ENCODE measurements around the gene ACBD6.

ACBD6 gene

DNA sequence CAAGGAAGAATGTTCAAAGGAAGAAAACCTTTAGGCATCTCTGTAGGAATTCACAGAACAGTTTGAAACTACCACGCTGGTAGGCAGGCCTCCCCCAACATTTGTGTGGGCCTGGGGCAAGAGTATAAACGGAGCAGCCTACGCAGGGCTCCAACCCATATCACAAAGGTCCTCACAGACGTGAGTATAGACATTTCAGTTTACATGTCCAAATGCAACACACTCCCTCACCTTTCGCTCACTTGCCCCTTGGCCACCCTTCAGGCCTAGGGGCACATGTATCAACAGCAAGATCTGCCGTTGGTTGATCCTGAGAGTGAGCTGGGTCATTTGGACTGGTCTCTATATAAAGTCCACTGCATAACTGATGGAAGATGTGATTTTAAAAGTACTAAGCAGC is 133.3 kb downstream of the ACBD6 start:
- DNase-seq (ENCODE audit: low read depth), result no peak

DNA sequence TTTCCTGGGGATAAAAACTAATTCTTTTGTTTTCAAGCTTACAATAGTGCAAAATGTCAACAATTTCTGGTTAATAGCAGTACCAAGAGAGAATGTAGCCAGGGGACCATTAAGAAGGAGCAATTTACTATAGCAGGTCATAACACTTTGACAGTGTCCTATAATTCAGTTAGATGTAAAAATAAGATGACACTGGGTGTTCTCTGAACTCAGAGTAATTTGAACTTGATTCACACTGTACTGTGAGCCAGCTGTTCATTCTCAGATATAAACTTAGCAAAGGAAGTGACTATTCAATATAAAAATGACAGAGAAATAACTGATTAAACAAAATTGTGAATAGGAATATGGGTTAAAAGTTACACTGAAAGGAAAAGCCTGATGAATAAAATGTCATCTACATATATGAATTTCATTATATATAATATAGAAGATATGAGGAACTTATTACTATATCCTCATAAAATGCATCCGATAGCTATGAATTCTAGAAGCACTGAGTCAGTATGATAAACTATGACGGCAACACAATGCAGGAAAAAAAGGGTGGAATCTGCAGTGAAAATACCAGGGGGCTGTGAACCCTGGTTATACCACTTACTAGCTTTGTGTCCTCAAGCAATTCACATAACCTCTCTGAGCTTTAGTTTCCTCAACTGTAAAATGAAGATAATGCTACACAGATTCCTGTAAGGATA is 135.9 kb downstream of the ACBD6 start:
- no peak for DNase-seq (ENCODE audit: low read depth)

DNA sequence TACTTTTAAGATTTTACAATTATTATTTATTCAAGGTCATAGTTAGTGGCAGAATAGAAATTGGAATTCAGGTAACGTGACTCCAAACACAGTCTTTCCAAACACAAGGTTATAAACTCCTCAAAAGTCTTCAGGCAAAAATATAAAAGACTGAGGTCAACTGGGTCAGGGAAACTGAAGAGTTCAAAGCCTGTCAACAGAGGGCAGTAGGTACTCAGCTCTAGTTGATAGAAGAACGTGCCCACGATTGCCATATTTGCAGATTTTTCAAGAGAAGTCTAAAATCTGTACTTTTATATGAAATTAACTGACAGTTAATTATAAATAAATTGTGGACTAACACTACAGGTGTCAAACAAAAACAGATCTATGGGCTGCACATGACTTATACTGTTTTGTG is 137.3 kb downstream of the ACBD6 start:
- no peak for DNase-seq (ENCODE audit: low read depth)

DNA sequence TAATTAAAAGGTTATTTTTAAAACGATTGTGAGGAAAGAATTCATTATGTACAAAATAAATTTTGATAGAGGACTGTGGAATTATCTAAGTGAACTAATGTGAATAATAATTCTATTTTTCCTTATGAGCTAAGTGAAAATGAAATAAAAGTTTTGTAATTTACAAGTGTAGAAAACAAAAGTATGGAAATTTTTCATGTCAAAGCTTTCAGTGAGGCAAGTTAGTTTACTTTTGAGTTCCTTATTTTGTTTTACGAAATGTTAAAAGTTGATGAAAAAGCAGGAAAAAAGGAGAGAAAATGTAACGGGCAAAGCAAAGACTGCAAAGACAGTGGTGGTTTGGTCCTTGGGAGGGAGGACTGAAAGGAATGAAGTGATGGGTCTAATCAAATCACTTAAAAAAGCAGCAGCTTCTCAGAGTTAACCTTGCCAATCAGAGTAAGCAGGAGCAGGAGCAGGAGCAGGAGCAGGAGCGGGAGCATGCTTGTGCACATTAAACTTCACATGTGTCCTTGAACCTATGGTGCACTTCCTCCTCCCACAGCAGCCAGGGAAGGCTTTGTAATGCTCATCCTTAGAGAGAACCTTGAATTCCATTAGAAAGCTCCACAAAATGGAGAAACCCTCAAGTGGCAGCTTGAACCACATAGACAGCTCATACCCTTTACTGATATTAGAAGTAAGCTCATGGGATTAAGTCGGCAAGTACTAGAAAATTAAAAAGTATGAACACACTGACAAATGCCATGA is 139.0 kb downstream of the ACBD6 start:
- DNase-seq (ENCODE audit: low read depth), result no peak

DNA sequence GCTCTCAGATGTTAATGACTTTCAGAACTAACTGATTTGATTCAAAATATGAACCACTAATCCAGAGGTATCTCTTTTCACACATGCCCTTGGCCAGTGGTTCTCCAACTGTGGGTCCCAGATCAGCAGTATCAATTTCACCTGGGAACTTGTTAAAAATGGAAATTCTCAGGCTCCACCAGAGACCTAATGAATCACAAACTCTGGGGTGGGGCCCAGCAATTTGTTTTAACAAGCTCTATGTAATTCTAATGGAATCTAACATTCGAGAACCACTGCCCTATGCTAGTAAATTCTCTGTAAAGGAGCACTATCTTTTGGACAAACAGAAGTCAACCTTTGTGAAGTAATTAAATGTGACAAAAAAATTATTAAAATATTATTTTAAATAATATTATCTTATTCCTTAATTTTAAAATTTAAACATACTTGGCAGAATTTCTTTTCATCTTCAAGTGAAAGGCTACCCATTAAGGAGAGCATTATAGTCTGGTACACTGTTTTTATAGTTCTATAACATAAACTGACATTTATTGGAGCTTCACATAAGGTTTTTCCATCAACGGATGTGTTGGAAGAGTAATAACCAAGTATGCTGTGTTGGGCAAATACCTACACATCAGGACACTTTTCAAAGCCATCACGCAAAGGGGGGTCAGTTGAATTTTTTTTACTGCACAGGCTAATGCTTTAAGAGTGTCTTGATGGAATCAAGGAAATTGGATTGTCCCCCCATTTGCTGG is 141.9 kb downstream of the ACBD6 start:
- no peak for DNase-seq (ENCODE audit: low read depth)

DNA sequence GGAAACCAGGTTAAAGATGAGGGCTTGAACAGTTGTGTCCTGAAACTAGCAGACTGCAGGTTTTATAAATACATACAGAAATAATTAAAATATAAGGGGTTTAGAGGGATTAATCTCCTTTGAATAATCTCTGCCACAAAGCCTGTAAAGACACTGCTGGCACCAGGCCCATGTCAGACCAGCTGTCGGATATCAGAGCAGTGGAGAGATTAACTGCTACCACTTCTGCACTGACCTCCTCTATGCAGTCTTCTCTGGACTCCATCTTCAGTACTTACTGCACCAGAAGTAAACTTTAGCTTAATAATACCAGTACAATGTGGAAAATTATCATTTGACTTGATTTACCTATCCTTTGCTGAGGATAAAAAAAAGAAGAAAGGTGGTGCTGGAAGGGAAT is 143.7 kb downstream of the ACBD6 start:
- no peak for DNase-seq (ENCODE audit: low read depth)

DNA sequence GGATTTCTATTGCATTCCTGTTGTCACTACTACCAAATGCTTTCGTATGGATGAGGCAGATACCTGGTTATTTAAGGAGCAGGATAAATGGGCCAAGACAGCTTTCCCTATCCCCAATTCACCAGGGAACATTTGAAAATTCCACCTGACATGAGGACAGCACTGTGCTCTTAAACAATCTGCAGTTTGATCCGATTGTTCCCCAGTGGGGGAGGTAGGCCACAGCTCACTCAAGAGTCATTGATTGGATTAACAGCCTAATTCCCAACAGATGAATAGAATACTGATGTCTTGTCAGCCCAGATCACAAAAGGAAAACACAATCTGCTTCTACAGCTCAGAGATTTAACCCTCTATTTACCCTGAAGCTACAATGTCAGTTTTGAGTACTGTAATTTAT is 148.4 kb downstream of the ACBD6 start:
- DNase-seq (ENCODE audit: low read depth), result no peak

DNA sequence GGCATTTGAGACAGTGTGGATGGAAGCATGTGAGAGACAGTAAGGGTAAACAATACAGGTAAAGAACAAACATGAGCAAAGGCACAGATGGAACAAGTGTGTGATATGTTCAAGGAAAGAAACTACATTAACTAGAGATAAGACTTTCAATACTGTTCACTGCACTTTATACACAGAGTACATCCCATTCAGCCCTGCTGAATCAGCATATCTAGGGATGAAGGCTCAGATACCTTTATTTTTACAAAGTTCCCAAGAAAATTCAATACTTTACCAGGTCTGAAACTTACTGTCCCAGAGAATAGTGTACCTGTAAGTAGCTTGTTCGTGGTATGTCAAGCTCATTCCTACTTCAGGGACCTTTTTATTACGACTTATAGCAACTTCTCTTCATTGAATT is 149.8 kb downstream of the ACBD6 start:
- no peak for DNase-seq (ENCODE audit: low read depth)

DNA sequence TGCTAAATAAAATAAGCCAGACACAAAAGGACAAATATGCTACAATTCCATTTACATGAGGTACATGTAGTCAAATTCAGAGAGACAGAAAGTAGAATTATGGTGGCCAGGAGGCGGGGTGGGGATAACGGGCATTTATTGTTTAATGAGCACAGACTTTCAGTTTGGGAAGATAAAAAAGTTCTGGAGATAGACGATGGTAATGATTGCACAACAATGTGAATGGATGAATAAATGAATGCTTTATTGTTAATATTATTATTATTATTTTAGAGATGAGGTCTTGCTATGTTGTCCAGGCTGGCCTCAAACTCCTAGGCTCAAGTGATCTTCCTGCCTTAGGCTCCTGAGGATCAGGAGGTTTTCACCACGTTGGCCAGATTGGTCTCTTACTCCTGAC is 150.4 kb downstream of the ACBD6 start:
- DNase-seq (ENCODE audit: low read depth), result no peak

DNA sequence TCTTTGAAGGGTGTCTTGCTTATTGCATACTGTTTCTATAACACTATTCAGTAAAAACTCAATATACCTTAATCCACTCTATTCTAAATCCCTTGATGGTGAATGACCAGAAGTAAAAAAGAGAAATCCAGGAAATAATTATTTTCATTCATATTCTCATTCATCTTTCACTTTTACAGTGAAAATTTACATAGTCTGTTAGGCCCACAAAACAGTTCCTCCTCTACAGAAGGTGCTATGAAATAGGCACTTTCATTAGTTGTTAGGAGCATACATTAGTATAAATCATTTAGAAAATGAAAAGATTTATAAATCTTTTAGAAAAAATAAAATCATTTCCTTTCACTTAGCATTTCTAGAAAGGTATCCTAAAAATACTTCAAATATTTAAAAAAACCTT is 157.2 kb downstream of the ACBD6 start:
- no peak for DNase-seq (ENCODE audit: low read depth)

DNA sequence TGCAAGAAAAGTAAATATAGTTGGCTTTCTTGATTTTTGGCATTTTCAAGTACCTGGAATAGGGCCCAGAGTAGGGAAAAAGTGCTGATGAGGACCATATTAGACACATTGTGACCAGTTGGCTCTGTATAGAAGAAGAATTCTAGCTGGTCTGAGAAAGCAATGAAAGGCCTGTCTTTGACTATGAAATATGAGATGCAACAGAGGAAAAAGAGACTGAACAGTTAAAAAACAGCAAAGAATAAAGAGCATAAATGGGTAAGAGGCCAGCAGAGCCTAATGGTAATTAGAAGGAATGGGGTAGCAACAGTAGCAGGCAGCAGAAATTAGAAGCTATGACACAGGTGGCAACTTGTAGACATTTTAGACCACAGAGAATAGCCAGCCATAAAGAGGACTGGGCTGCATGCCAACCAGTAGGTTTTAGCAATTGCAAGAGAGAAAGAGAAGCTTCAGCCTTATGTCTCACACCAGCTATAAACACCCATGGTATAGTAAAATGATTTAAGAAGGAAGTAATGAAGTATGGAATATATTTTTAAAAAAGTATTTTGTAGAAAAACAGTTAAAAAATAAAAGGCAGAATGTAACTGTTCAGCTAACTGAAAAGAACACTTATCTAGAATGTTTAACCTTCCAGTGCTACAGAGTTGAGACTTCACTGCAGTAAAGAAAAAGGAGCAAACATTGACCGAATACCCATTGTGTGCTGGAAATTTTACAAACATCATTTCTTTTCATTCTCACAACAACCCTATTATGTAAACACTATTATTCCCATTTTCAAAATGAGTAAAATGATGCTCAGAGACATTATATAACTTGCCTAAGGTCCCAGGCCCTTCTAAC is 158.2 kb downstream of the ACBD6 start:
- DNase-seq (ENCODE audit: low read depth), result no peak

DNA sequence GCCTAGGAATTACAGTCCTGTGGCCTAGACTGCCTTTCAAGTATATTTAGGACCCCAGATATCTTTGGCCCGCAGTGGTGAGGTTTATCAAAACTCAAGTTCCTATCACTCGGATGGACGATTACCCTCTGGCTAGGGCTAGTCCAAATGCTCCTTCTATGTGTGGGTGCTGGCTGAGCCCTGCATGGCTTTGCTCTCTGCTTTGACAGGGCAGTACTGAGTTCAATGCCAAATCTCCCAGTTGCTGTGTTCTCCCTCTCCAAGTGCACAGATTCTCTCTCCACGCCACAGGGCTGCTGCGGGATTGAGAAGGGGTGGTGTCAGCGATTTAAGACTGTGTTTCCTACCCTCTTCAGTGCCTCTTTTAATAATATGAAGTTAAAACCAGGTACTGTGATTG is 175.3 kb downstream of the ACBD6 start:
- no peak for DNase-seq (ENCODE audit: low read depth)

DNA sequence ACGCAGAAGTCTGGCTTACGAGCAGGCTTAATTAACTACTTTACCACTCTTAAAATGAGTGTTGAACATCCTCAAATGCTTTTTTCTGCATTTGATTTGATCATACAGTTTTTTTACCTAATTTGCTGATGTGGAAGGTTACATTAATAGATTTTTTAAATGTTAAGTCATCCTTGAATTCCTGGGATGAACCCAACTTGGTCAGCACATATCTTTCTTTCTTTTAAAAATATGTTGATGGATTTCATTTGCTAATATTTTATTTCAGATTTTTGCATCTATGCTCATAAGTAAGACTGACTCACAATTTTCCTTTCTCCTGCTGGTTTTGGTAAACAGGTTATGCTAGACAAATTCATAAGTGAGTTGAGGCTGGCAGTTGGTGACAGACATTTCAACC is 189.5 kb downstream of the ACBD6 start:
- no peak for DNase-seq (ENCODE audit: low read depth)

DNA sequence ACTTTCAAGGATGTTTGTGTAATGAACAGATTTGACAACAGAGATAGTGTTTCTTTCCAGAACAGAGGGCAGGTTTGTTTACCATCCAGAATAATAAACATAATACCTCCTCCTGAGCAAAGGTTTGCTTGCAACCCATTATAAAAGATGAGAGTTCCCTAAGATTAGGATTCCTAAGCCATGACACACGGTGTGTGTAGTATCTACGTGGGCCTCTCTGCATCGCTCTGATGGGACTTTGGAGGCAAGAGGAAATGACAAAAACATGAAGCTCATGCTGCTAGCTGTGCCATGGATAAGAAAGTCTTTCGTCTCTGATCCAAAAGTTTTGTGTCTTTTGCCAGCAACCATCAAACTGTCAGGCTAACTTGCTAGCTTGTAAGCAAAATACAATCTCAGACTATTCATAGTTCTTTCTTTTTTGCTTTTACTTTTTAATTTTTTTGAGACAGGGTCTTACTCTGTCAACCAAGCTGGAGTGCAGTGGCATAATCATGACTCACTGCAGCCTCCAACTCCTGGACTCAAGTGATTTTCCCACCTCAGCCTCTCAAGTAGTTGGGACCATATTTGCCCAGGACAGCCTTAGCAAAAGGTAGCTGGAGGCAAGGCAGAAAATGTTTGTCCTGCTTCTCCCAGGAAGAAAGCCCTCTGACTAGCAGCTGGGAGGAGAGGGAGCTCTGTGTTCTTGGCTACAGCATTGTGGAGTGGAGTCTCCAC is 191.2 kb downstream of the ACBD6 start:
- DNase-seq (ENCODE audit: low read depth), result no peak

DNA sequence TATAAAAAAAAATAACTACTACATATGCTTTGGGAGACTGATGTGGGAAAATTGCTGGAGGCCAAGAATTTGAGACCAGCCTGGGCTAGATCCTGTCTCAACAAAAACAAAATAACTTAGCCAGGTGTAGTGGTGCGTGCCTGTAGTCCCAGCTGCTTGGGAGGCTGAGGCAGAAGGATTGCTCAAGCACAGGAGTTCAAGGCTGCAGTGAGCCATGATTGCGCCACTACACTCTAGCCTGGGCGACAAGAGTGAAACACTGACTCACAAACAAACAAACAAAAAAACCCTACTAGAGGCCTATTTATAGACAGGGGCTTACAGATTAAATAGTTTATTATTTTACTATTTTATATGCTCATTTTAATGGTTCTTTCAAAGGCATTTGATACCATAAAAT is 192.3 kb downstream of the ACBD6 start:
- no peak for DNase-seq (ENCODE audit: low read depth)

DNA sequence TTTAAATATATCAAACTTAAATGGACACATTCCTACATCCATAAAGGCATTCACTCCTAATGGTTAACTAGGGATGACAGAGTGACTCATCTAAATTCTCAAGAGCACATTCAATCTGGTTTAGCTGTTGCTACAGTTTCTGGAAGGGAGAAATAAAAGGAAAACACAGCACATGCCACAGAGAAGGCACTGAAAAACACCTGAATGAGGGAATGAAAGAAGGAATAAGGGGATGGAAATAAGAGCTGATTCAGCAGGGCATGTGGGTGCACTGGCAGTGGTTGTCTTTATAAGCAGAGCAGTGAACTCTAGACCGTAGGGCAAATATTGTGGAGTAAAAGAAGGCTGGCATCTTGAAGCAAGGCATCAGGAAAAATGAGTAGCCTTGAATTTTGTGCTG is 193.0 kb downstream of the ACBD6 start:
- DNase-seq (ENCODE audit: low read depth), result no peak

DNA sequence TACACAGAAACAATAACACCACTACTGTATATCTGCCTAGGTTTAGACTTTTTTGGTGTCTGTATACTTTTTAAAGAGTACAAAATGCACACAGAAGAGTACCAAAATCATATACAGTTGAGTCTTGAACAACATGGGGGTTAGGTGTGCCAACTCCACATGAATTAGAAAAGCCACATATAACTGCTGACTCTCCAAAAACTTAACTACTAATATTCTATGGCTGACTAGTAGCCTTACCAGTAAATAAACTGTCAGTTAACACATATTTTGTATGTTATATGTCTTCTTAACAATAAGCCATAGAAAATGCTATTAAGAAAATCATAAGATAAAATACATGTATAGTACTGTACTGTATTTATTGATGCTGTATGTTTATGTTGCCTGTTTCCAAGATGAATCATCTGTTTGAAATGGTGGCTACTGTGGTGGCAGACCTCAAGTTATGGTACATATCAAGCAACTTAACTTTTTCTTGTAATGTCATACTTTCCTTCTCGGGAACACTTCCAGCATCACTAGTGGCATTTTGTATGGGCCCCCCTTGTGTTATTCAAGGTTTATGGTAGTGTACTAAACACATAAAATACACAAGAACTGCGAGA is 201.1 kb downstream of the ACBD6 start:
- DNase-seq (ENCODE audit: low read depth), result no peak

DNA sequence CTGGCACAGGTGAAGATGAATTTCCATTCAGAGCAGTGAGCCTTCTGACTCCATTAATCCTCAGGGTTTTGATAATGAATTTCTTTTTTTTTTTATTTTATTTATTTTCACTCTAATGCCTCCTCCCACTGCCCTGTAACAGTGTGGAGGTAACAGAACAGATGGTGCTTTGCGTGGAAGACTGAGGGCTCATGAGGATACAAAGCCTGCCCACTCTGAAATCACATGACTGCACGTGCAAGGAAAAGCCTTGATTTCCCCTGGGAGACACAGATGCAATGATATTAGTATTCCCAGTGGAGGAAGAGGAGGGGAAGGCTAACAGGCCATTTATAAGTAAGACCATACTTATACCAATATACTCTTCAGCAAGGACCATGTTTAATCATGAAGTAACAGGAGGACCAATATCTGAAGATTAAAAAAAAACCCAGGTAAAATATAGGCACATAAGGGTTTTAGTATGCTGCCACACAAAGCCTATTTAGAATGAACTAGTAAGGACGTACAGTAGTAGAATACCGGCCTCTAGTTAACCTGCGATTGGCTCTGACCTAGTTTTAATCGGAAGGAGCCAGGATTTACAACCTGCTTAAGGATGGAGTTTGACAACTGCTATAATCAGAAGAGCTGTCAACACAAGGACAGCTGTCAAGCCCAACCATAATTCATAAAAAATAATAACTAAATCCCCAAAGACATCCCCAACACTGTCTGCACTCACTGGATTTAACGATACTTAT is 202.7 kb downstream of the ACBD6 start:
- no peak for DNase-seq (ENCODE audit: low read depth)

DNA sequence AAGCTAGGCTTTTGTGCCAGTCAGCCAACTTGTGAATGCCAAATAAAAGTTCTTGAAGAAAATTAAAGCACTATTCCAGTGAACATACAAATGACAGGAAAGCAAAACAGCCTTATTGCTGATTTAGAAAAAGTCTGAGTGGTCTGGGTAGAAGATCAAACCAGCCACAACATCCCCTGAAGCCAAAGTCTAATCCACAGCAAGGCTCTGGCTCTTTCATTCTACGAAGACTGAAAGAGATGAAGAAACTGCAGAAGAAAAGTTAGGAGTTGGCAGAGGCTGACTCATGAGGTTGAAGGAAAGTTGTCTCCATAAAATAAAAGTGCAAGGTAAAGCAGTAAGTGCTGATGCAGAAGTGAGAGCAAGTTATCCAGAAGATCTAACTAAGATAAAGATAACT is 206.4 kb downstream of the ACBD6 start:
- DNase-seq (ENCODE audit: low read depth), result no peak

DNA sequence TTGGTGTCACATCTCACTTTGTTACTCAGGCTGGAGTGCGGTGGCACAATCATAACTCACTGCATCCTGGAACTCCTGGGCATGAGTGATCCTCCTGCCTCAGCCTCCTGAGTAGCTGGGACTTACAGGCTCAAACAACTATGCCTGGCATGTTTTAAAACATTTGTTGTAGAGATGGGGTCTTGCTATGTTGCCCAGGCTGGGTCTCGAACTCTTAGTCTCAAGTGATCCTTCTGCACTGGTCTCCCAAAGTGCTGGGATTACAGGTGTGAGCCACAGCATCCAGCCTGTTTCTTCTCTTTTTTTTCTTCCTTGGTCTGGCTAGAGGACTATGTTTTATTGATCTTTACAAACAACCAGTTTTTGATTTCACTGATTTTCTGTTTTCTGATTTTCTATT is 207.7 kb downstream of the ACBD6 start:
- no peak for DNase-seq (ENCODE audit: low read depth)

DNA sequence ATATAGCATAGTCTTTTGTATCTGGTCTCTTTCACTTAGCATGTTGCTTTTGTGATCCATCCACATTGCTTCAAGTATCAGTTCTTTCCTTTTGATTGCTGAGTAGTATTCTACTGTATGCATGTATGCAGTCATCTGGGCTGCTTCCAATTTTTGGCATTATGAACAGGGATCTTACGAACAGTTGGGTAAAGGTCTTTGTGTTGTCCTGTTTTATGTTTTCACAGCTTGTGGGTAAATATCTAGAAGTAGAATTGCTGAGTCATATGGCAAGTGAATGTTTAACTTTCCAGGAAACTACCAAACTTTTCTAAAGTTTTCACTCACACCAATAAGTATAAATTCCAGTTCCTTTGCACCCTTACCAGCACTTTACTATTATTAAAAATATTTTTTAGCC is 211.4 kb downstream of the ACBD6 start:
- DNase-seq (ENCODE audit: low read depth), result no peak
